ENCODE data around the gene TMCC2. TPM values are rescaled to one million over a fixed set of nuclear protein-coding genes. Genes with fewer than 3 reads are reported as not detected.

The TMCC2 gene
- total and polyA plus RNA-seq, 3 donors from 2014 or later: 8.5 to 14.7 (median 12.1) TPM

- Histone ChIP-seq H3K36me3 (ENCODE audit: low read depth, missing control alignments) (no peaks in the 10 kb centered on the region), H3K4me3 (peak within 1 kb of the TSS; percentile 100), H3K27ac (peak within 1 kb of the TSS; percentile 95 to 96), H3K27me3 (no peaks in the 10 kb centered on the region), H3K4me1 (peaks cover 5% of the 10 kb centered on the region), H3K9me3 (no peaks in the 10 kb centered on the region)
- intact Hi-C loops (cut with DNase I; ENCODE audit: low total_unique reads): loop anchor here (5.0 kb wide), 1 partner anchor 89 kb away; the partner anchor contains the start of gene RBBP5
- TF ChIP-seq, protein P1, sequence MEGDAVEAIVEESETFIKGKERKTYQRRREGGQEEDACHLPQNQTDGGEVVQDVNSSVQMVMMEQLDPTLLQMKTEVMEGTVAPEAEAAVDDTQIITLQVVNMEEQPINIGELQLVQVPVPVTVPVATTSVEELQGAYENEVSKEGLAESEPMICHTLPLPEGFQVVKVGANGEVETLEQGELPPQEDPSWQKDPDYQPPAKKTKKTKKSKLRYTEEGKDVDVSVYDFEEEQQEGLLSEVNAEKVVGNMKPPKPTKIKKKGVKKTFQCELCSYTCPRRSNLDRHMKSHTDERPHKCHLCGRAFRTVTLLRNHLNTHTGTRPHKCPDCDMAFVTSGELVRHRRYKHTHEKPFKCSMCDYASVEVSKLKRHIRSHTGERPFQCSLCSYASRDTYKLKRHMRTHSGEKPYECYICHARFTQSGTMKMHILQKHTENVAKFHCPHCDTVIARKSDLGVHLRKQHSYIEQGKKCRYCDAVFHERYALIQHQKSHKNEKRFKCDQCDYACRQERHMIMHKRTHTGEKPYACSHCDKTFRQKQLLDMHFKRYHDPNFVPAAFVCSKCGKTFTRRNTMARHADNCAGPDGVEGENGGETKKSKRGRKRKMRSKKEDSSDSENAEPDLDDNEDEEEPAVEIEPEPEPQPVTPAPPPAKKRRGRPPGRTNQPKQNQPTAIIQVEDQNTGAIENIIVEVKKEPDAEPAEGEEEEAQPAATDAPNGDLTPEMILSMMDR (IDR thresholded peaks at IDR 0.05): no peak
- TF ChIP-seq POLR2A (IDR thresholded peaks at IDR 0.05): no peak
- DNase-seq: peak; percentile 96
- WGBS, 2 donors: 0% methylated on average over 8 to 61 of the region's 67 CpGs
Observed at GRCh38 chr1:205211169-205211838, 16.4 kb upstream of the TMCC2 start, which contains the start of gene DSTYK. DSTYK (minus strand) TSS chr1:205211702; CDS start chr1:205211535, 167 bp downstream.

DNA sequence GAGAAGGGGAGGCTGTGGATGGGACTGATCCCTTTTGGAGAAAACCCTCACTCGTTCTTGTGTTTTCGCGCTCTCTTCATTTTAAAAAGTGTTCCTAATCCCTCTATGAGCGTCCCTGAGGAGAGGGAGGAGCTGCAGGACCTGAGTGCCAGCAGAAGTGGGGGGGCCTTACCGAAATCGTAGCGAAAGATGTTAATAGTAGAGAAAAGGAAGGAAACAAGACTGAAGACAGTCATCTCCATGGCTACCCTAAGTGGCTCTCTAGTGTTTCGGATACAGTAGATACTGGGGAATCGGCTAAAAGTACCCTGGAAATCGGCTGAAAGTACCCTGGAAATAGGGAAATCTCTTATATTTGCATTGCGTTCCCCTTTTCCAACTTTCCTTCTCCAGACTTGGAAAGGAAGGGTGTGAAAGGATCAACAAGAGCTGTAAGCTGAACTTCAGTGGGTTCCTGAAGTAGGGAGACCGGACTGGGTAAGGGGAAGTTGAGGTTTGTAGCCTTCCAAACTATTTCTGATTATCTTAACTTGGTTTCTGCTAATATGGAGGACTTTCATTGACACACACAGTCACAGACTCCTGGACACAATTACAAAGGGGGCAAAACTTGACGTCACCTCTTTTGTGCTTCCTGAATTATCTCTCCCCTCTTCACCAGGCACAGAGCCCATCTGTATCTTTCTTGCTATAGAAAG is 15.8 kb upstream of the TMCC2 start:
- intact Hi-C loops (cut with DNase I; ENCODE audit: low total_unique reads): loop anchor here (5.0 kb wide), 1 partner anchor 90 kb away; the partner anchor contains the start of gene RBBP5
- WGBS, 2 donors: 30 to 34% methylated on average over 13 of the region's 13 CpGs
- peak overlapping the region; percentile 100 for H3K4me3 ChIP-seq
- no peaks in the 10 kb centered on the region for H3K36me3 ChIP-seq (ENCODE audit: low read depth, missing control alignments)
- H3K27ac ChIP-seq: peak overlapping the region; percentile 95 to 96
- no peaks in the 10 kb centered on the region for H3K27me3 ChIP-seq
- peaks cover 5% of the 10 kb centered on the region for H3K4me1 ChIP-seq
- DNase-seq: no peak
- no peaks in the 10 kb centered on the region for H3K9me3 ChIP-seq
- TF ChIP-seq, protein P1 (IDR thresholded peaks at IDR 0.05): no peak
- no peak for TF ChIP-seq POLR2A (IDR thresholded peaks at IDR 0.05)

DNA sequence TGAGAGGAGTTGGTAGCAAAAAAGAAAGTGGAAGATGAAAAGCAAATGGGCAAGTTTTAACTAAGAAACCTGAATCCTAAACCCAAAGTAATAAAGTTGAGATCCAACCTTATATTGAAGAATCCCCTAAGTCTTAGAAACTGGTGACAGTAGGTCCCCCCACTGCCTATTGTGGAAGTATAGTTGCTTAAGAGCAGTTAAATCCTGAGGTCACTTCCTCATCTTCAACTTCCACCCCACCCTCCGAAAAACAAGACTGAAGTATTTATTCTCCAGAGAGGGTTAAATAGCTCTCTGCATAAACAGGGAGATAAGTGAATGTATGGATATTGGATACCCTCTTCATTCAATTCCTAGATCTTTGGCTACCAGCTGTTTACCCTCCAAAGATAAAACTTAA is 13.0 kb upstream of the TMCC2 start:
- TF ChIP-seq, protein P1 (IDR thresholded peaks at IDR 0.05): no peak
- no peak for TF ChIP-seq POLR2A (IDR thresholded peaks at IDR 0.05)
- Histone ChIP-seq H3K27me3 (no peaks in the 10 kb centered on the region), H3K36me3 (ENCODE audit: low read depth, missing control alignments) (no peaks in the 10 kb centered on the region), H3K27ac (no peak overlapping the region), H3K4me3 (no peak overlapping the region), H3K9me3 (no peaks in the 10 kb centered on the region), H3K4me1 (peaks cover 5% of the 10 kb centered on the region)
- no peak for DNase-seq
- intact Hi-C loops (cut with DNase I; ENCODE audit: low total_unique reads): loop anchor here (5.0 kb wide), 1 partner anchor 92 kb away; the partner anchor contains the start of gene RBBP5
- 75 to 85% methylated on average over 1 of the region's 1 CpG for WGBS, 2 donors

- H3K9me3 ChIP-seq: no peaks in the 10 kb centered on the region
- TF ChIP-seq, protein P1 (IDR thresholded peaks at IDR 0.05): no peak
- TF ChIP-seq POLR2A (IDR thresholded peaks at IDR 0.05): no peak
- intact Hi-C loops (cut with DNase I; ENCODE audit: low total_unique reads): no loop called here
- 86 to 90% methylated on average over 4 of the region's 4 CpGs for WGBS, 2 donors
- no peak for DNase-seq
- H3K4me3 ChIP-seq: no peak overlapping the region
- H3K4me1 ChIP-seq: no peaks in the 10 kb centered on the region
- no peaks in the 10 kb centered on the region for H3K27me3 ChIP-seq
- H3K27ac ChIP-seq: no peak overlapping the region
- no peaks in the 10 kb centered on the region for H3K36me3 ChIP-seq (ENCODE audit: low read depth, missing control alignments)
Observed at GRCh38 chr1:205216588-205216987, 11.2 kb upstream of the TMCC2 start.

Measured in testis (tissue), 3 donors.